ENCODE data around the gene MPP1.

The MPP1 gene

GRCh38 chrX:154731184-154731583, 74.1 kb downstream of the MPP1 start:
- TF ChIP-seq, protein P1, sequence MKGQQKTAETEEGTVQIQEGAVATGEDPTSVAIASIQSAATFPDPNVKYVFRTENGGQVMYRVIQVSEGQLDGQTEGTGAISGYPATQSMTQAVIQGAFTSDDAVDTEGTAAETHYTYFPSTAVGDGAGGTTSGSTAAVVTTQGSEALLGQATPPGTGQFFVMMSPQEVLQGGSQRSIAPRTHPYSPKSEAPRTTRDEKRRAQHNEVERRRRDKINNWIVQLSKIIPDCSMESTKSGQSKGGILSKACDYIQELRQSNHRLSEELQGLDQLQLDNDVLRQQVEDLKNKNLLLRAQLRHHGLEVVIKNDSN (IDR thresholded peaks at IDR 0.05) = no peak
- no peak for TF ChIP-seq TCF12 (IDR thresholded peaks at IDR 0.05; ENCODE audit: low read depth)
- no peak for TF ChIP-seq NFIC (IDR thresholded peaks at IDR 0.05)
- TF ChIP-seq TAF1 (IDR thresholded peaks at IDR 0.05; ENCODE audit: low read depth) = no peak
- no peak for TF ChIP-seq RAD21 (IDR thresholded peaks at IDR 0.05; ENCODE audit: low read depth)
- no peak for TF ChIP-seq TEAD4 (IDR thresholded peaks at IDR 0.05)
- TF ChIP-seq MAX (IDR thresholded peaks at IDR 0.05) = no peak
- TF ChIP-seq CREB1 (IDR thresholded peaks at IDR 0.05; ENCODE audit: low read depth) = no peak
- TF ChIP-seq EP300 (IDR thresholded peaks at IDR 0.05; ENCODE audit: borderline replicate concordance) = no peak

DNA sequence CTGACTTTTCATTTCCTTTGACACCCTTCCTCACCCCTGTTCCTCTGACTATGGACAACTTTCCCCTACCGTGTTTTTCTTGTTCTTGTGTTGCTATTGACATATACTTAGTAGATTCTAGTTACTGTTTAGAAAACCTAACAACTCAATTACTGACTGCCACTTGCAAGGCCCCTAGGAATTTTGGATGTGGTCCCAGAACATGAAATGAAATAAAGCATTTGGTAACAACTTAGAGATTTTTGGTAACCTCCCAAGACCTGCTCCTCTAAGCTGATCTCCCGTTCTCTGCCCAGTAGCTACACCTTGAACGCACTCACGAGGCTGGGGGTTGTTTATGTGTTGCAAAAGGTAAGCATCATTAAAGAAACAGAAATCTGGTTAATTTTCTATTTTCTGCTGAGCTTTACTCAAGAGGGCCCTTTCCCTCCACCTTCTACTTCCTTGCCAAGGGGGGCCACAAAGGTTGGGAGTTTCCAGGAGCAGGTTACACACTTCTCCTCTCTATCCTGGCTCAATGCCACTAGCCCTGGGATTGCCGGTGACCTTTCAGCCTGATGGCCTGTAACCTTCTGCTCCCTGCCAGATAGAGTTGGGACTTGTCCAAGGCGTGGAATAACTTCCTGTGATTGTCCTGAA, 74.9 kb downstream of the MPP1 start:
- TF ChIP-seq ZBTB7A (IDR thresholded peaks at IDR 0.05; ENCODE audit: low read depth) (no peak), NFIC (IDR thresholded peaks at IDR 0.05) (peak; percentile 85), TEAD4 (IDR thresholded peaks at IDR 0.05) (peak; percentile 18; the same call in 1 of the 2 replicates), YY1 (IDR thresholded peaks at IDR 0.05; ENCODE audit: low read depth) (no peak), CREB1 (IDR thresholded peaks at IDR 0.05; ENCODE audit: low read depth) (no peak), EP300 (IDR thresholded peaks at IDR 0.05; ENCODE audit: borderline replicate concordance) (peak; percentile 33; the same call in 1 of the 2 replicates), CEBPB (IDR thresholded peaks at IDR 0.05) (no peak)

DNA sequence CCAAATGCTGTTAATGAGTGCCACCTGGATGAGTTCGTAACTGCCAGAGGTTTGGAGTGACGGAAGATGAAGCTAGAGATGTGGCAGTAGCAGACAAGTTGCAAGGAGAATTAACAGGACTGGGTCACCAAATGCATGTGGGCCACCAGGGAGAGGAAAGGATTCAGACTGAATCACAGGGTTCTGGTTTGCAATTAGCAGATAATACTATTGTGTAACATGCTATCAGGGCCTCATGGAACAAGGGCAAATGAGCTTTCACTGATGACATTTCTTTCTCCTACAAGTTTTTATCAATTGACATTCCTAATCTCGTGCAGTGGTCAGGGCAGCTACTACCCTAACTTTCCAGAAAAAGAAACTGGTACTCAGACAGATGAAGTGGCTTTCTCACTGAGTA, 75.8 kb downstream of the MPP1 start:
- TF ChIP-seq EGR1 (IDR thresholded peaks at IDR 0.05) (no peak), MAX (IDR thresholded peaks at IDR 0.05) (no peak), CREB1 (IDR thresholded peaks at IDR 0.05; ENCODE audit: low read depth) (no peak)
- TF ChIP-seq, protein P2, sequence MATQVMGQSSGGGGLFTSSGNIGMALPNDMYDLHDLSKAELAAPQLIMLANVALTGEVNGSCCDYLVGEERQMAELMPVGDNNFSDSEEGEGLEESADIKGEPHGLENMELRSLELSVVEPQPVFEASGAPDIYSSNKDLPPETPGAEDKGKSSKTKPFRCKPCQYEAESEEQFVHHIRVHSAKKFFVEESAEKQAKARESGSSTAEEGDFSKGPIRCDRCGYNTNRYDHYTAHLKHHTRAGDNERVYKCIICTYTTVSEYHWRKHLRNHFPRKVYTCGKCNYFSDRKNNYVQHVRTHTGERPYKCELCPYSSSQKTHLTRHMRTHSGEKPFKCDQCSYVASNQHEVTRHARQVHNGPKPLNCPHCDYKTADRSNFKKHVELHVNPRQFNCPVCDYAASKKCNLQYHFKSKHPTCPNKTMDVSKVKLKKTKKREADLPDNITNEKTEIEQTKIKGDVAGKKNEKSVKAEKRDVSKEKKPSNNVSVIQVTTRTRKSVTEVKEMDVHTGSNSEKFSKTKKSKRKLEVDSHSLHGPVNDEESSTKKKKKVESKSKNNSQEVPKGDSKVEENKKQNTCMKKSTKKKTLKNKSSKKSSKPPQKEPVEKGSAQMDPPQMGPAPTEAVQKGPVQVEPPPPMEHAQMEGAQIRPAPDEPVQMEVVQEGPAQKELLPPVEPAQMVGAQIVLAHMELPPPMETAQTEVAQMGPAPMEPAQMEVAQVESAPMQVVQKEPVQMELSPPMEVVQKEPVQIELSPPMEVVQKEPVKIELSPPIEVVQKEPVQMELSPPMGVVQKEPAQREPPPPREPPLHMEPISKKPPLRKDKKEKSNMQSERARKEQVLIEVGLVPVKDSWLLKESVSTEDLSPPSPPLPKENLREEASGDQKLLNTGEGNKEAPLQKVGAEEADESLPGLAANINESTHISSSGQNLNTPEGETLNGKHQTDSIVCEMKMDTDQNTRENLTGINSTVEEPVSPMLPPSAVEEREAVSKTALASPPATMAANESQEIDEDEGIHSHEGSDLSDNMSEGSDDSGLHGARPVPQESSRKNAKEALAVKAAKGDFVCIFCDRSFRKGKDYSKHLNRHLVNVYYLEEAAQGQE (IDR thresholded peaks at IDR 0.05; ENCODE audit: low read depth) = no peak
